A549 treated with CORT108297 at 1 μM for 4 hours (cell line): ENCODE measurements around the gene HMGN3. TPM values are rescaled to one million over a fixed set of nuclear protein-coding genes. Genes with fewer than 3 reads are reported as not detected.

Experiments used
- total RNA-seq: library from RNA; stranded (reverse); fragments of 200-300 nt; extraction: Qiagen RNA extraction; gene quantifications from 5 replicates; pipeline ENCODE4 v1.2.3, GENCODE V29; 2022

Gene HMGN3
- 56.5 to 69.2 TPM (median 60.9 TPM) in 5 replicates for total RNA-seq

DNA sequence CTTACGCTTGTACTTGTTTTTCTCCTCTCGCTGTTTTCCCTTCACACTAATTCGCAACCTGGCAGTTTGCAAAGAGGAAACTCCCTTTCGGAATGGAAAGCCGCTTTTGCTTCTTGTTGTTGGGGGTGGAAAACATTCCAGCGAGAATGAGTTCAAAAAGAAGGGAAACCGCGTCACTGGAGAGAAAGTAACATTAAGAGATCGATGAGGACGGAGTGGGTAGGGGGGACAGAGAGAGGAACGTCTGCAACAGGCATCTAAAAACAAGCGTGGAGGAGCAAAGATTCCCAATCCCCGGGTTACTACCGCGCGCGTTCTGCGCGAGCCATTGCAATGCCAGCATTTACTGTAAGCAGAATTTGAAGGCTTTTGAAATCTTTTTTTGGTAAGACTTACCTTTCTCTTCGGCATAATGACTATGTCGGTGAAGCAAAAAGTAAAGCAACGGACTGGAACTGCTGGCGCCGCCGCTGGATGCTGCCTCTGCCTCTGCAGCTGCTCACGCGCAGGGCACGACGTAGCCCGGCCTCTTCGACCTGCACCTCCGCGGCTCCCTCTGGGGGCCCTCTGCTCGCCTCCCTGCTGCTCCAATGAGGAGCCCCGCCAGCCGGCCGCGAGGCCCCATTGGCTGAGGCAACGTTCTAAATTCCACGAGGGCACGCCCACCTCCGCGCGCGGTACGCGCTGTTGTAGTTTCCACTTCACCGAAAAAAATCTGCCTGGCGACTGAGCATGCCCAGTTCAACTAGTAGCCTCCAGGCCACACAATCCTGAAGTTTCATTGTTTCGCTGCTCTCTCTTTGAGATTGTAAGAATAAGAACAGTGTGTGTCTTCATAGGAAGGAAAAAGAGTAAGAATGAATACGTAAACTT is at the start of gene HMGN3:
Gene HMGN3, minus strand, starts transcription at position 533 of the 873 bp plus-strand sequence.

Other genes with a start within 250 kb of the HMGN3 start
- gene PHIP, start 156.4 kb downstream of the HMGN3 start, total RNA-seq = 3.4 to 5.8 TPM (median 5.3 TPM) in 5 replicates